Fibroblast of upper back skin (primary cell): ENCODE measurements around the gene BCL2L12.
"Not testable (repeated sequence)": the region's sequence is repeated elsewhere in the genome, so short reads cannot be mapped to it uniquely, and the experiment has no call there.

ENCODE experiments used
- DNase-seq: peaks from one replicate; pipeline ENCODE4 v3.0.0-alpha.2; 2013

The BCL2L12 gene, protein sequence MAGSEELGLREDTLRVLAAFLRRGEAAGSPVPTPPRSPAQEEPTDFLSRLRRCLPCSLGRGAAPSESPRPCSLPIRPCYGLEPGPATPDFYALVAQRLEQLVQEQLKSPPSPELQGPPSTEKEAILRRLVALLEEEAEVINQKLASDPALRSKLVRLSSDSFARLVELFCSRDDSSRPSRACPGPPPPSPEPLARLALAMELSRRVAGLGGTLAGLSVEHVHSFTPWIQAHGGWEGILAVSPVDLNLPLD

DNA sequence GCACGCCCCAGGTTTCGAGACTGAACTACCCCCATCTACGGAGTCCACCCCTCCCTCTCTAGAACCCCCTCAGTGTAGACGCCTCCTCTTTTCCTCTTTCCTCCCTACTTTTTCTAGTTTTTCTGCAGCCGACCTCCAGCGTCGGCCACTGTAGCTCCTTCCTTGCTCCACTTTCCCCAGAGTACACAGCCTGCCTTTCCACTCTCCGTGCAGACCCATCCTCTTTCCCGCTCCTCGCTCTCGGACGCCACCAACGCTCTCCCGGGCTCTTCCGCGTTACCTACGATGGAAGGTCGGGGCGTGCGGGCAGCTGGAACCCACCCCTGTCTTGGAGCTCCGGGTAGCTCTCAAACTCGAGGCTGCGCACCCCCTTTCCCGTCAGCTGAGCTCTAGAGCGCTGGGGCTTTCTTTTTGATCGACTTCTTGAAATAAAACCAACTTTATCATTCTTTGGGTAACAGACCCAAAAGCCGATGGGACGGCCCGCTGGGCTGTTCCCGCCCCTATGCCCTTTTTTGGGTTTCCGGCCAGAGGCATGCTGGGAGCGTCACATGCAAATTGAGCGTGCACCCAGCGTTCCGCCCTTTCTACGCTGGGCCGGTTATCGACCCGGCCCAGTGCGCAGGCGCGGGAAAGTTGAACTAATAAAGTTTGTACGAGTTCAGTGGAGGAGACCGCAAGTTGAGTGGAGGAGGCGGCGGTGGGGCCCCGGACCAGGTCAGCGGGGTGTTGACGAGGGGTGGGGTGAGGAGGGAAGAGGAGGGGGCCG is at the start of gene BCL2L12, which contains the start of gene IRF3:
BCL2L12 (plus strand) TSS at position 583 of the 769 bp plus-strand sequence. CDS start 760 bp downstream, outside the sequence.
IRF3 (minus strand) TSS at position 507 of the 769 bp plus-strand sequence. CDS start 1,019 bp downstream, outside the sequence.
- DNase-seq: peak; percentile 96

DNA sequence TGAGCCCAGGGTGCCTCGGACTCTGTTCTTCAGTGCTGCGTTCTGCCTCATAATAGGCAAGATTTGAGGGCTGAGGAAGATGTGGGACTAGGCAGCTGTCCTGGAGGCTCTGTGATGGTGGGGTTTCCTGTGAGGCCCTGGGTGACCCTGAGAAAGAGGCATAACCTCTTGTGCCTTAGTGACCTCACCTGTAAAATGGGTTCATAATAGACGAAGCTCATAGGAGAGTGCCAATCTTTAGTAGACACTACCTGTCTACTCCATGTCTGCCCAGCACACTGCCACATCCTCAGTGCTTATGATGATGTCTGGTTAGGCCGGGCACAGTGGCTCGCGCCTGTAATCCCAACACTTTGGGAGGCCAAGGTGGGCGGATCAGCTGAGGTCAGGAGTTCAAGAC is 49.2 kb upstream of the BCL2L12 start:
- DNase-seq: no peak

- DNase-seq: no peak
Measured at GRCh38 chr19:49616945-49617344, 48.8 kb upstream of the BCL2L12 start.

DNA sequence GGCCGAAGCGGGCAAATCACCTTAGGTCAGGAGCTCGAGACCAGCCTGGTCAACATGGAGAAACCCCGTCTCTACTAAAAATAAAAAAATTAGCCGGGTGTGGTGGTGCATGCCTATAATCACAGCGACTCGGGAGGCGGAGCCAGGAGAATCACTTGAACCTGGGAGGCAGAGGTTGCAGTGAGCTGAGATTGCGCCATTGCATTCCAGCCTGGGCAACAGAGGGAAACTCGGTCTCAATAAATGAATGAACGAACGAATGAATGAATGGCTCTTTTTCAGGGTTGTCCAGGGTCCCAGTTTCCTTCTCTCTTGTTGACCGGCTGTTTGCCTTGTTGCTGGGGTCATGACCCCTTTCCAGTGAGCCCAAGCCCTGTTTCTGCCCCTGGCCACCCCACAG is 47.9 kb upstream of the BCL2L12 start:
- not testable (repeated sequence) for DNase-seq

- no peak for DNase-seq
Measured at GRCh38 chr19:49624967-49625910, 40.5 kb upstream of the BCL2L12 start.

GRCh38 chr19:49626226-49626625 is 39.5 kb upstream of the BCL2L12 start:
- no peak for DNase-seq

- no peak for DNase-seq
Measured at GRCh38 chr19:49629659-49630058, 36.1 kb upstream of the BCL2L12 start.

DNA sequence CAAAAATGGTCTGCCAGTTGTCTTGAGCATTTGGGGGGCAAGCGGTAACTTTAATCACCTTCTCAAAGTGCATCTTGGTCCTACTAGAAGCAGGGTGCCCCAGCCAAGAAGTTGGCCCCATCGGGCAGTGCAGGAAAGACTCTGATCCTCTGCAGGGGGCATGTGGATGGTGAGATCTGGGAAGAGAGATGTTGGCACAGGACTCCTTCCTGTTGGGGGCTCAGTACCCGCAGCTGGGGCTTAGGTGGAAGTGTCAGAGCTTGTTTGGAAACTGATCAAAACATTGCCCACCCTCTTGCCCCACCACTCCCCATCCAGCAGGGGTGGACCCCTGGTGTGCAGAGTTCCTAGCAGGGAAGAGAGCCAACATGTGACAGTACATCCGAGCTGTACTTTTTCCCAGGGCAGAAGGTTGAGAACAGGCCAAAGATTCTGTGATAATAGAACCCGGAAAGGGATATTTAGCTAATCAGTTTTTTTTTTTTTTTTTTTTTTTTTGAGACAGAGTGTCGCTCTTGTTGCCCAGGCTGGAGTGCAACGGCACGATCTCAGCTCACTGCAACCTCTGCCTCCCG is 34.6 kb upstream of the BCL2L12 start:
- no peak for DNase-seq

GRCh38 chr19:49631610-49632192 is 34.0 kb upstream of the BCL2L12 start:
- no peak for DNase-seq

GRCh38 chr19:49632576-49632975 is 33.2 kb upstream of the BCL2L12 start:
- DNase-seq: no peak

DNA sequence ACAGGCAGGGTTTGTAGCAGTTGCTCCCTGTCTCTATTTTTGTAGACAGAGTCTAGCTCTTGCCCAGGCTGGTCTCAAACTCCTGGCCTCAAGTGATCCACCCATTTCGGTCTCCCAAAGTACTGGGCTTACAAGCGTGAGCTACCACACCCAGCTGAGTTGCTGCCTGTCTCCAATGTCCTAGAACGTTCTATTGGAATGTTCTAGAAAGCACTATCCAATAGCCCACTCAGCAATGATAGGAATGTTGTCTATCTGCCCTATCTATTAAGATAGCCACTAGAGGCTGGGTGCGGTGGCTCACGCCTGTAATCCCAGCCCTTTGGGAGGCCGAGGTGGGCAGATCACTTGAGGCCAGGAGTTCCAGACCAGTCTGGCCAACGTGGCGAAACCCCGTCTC is 32.5 kb upstream of the BCL2L12 start:
- DNase-seq: peak; percentile 24

DNA sequence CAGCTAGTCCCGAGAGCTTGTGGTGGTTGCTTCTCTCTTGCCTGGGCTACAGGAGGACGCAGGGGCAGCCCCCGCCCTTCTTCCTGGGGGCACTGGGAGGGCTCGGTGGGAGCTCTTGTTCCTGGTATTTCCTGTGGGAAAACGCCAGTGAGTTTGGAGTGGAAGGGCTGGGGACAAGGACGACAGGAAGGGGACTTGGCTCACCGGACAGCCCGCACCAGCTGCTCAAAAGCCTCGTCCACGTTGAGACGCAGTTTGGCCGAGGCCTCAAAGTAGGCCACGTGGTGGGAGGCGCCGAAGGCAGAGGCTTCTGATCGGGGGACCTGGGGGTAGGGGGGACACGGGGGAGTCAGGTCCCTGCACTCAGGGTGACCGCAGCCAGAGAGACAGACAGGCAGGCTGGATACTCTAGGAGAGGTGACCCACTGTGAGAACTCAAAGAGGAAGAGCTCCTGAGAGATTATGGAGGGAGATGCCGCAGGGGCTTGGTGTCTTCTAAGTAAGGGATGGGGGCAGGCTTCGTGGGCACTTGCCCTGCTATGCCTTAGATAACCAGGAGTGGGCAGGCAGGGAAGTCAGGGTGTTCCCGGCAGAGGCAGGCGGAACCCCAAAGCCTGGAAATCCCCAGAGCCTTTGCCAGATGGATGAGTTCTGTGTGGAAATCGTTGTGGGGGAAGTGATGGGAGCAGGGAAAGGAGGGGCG is 30.1 kb upstream of the BCL2L12 start:
- peak; percentile 28 for DNase-seq

DNA sequence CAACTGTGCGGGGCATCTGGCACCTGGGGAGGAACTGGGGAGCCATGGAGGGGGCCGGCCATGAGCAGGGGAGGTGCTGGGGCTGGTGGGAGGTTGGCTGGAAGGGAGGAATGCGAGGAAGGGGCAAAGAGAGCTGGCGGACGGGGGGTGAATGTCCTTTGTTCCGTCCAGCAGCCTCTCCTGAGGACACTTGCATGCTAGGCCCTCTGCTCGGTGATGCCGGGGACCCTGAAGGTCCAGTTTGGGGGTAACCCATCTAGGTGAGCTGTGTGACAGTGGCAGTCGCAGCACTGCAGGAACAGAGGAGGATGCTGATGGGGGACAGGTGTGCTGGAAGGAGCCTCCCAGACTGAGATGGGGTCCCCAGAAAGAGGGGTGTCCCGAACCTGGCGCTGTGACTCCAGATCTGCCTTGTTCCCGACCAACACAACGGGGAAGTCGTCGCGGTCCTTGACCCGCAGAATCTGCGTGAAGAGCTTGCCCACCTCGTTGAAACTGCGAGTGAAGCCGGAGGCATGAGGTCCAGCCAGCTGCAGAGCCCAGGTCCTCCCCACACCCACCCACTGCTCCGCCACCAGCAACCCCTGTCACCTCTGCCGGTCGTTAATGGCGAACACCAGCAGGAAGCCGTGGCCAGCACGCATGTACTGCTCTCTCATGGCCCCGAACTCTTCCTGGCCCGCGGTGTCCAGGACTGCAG is 29.4 kb upstream of the BCL2L12 start:
- no peak for DNase-seq

- DNase-seq: peak; percentile 76
Measured at GRCh38 chr19:49637821-49638738, 27.7 kb upstream of the BCL2L12 start.

GRCh38 chr19:49639401-49640112 is 26.2 kb upstream of the BCL2L12 start:
- DNase-seq: no peak

GRCh38 chr19:49640113-49640898 is 25.4 kb upstream of the BCL2L12 start, which contains the start of gene RRAS:
Gene RRAS (minus strand): TSS chr19:49640143. CDS start chr19:49640098, 45 bp downstream.
- DNase-seq: peak; percentile 100

- peak; percentile 100 for DNase-seq
Measured at GRCh38 chr19:49641688-49642491, 23.8 kb upstream of the BCL2L12 start, which contains the start of gene SCAF1. Gene SCAF1 (plus strand): TSS chr19:49642209. CDS start chr19:49645027, 2,818 bp downstream.
